ACHN (cell line): ENCODE measurements around the gene SAMD9.

Experiments
- DNase-seq: peaks from one replicate; pipeline ENCODE4 v3.0.0-alpha.2; 2015
- in situ Hi-C: cut with HindIII; loops from 2 replicates; pipeline ENCODE4 v1.10.0; 2017; ENCODE audit warnings: low sequenced_read_pairs, low pct_ligation_motif_present, low pct_unique_long_range_greater_than_20kb

The SAMD9 gene

DNA sequence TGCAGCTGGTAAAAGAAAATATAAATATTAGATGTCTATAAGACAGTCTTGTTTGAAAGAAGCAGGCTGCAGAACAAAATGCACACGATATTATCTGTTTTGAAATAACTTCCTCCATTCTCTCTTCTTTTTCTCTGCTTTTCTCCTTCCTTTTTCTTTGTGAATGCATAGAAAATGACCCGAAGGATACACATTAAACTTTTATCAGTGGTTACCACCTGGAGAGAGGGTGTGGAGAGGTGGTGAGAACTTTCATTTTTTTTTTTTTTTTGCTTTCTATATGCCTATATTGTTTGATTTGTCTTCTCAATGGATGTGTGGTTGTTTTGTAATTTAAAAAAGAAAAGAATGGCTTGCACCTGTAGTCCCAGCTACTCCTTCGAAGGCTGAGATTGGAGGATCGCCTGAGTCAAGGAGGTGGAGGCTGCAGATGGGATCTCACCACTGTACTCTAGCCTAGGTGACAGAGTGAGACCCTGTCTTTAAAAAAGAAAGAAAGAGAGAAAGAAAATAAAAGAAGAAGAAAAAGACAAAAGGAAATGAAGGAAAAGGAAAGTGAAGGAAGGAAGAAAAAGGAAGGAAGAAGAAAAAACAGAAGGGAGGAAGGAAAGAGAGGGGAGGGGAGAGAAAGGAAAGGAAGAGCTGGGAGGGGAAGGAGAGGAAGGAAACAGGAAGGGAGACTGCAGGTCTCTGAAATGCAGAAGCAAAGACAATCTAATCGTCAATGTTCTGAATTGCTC is 64.4 kb downstream of the SAMD9 start:
- no peak for DNase-seq
- in situ Hi-C loops: no loop called here

GRCh38 chr7:93051660-93052059 is 66.1 kb downstream of the SAMD9 start:
- in situ Hi-C loops: no loop called here
- DNase-seq: no peak
